Sigmoid colon (tissue), 7 donors: Measurements from ENCODE around the gene EPOP. TPM values are rescaled to one million over a fixed set of nuclear protein-coding genes. Genes with fewer than 3 reads are reported as not detected.

Experiments
- DNase-seq: peaks from one replicate; pipeline ENCODE4 v3.0.0-alpha.2; 2019
- H3K27ac ChIP-seq, 4 donors: fragments of 200-600 bp; sonication (generic); one replicate each; pipeline ENCODE4 v1.5.1; 2016 to 2019; ENCODE audit warnings: mild to moderate bottlenecking in 1 of 4
- H3K27me3 ChIP-seq, 3 donors: fragments of 200-600 bp; sonication (generic); one replicate each; pipeline ENCODE4 v1.5.1; 2019; ENCODE audit warnings: mild to moderate bottlenecking in 1 of 3
- H3K36me3 ChIP-seq, 4 donors: fragments of 200-600 bp; sonication (generic); one replicate each; pipeline ENCODE4 v1.5.1; 2016 to 2019
- H3K4me1 ChIP-seq, 4 donors: fragments of 200-600 bp; sonication (generic); one replicate each; pipeline ENCODE4 v1.5.1; 2017 to 2019
- H3K4me3 ChIP-seq, 4 donors: fragments of 200-600 bp; sonication (generic); one replicate each; pipeline ENCODE4 v1.5.1; 2017 to 2019; ENCODE audit warnings: mild to moderate bottlenecking in 2 of 4, moderate library complexity in 1 of 4
- H3K9me3 ChIP-seq, 4 donors: fragments of 200-600 bp in 3 of 4; sonication (generic) in 3 of 4; one replicate each; pipeline versions ENCODE4 v1.5.1 to v1.6.1; 2013 to 2019
- CTCF ChIP-seq, 4 experiments: fragments of 450-650 bp in 3 of 4; fragments of 200-600 bp in 1 of 4; IDR thresholded peaks; one replicate each; pipeline ENCODE4 v1.5.1; 2016 to 2019; ENCODE audit warnings: antibody characterized with exemption in 4 of 4, mild to moderate bottlenecking in 3 of 4, moderate library complexity in 2 of 4
- EP300 ChIP-seq, 4 donors: sonication (generic); formaldehyde crosslinking; IDR thresholded peaks; one replicate each; pipeline ENCODE4 v1.6.1; 2017; ENCODE audit warnings: antibody characterized with exemption in 4 of 4
- POLR2A ChIP-seq, 2 donors: fragments of 450-650 bp; IDR thresholded peaks; one replicate each; pipeline ENCODE4 v1.6.1; 2016; ENCODE audit warnings: antibody characterized with exemption in 2 of 2, mild to moderate bottlenecking in 2 of 2, moderate library complexity in 2 of 2
- POLR2AphosphoS5 ChIP-seq, 4 donors: sonication (generic); formaldehyde crosslinking; IDR thresholded peaks; one replicate each; pipeline ENCODE4 v1.6.1; 2017; ENCODE audit warnings: antibody characterized with exemption in 4 of 4
- WGBS, 2 donors: extraction: QIAGEN DNeasy Blood & Tissue Kit; methylation state at CpG; one replicate each; pipeline ENCODE4 v1.1.7; 2013; 5-methylcytosine and 5-hydroxymethylcytosine counted together
- intact Hi-C: fragments of 100-400 bp; cut with DNase I; formaldehyde crosslinking; loops from one replicate; pipeline ENCODE4 v1.15.1; 2023
- polyA plus RNA-seq, 3 donors: library from polyadenylated mRNA; stranded (reverse); fragments of 200-250 nt; gene quantifications; one replicate each; pipeline ENCODE4 v1.2.3, GENCODE V29; 2013
- total RNA-seq, 4 donors: library from RNA; depleted of rRNA; stranded (reverse); fragments of >200 nt; gene quantifications; one replicate each; pipeline ENCODE4 v1.1.0, GENCODE V29; 2016
- donor health status: healthy with polysubstance abuse.
- donor health status: Bipolar disorder and iron deficiency.
- donor health status: healthy.

The EPOP gene
- total and polyA plus RNA-seq, 7 donors = 0.36 to 2.8 (median 2.0) TPM; not detected in 2

- Histone ChIP-seq H3K9me3 (no peaks in the 10 kb centered on the region), H3K27me3 (no peaks in the 10 kb centered on the region), H3K4me3 (no peak overlapping the region), H3K27ac (no peak overlapping the region), H3K36me3 (peaks cover 20 to 99% (median 57%) of the 10 kb centered on the region in 4 donors), H3K4me1 (peaks cover 0 to 7% (median 2%) of the 10 kb centered on the region in 4 donors)
- no peak for DNase-seq
- no peak for TF ChIP-seq POLR2AphosphoS5 (IDR thresholded peaks at IDR 0.05)
- TF ChIP-seq EP300 (IDR thresholded peaks at IDR 0.05) = no peak
- TF ChIP-seq POLR2A (IDR thresholded peaks at IDR 0.05) = no peak
- TF ChIP-seq CTCF (IDR thresholded peaks at IDR 0.05) = no peak
- intact Hi-C loops = no loop called here
- WGBS, 2 donors = 95 to 96% methylated on average over 10 of the region's 10 CpGs
Measured at GRCh38 chr17:38712593-38712992, 37.8 kb upstream of the EPOP start.

GRCh38 chr17:38711792-38712571 is 37.2 kb upstream of the EPOP start:
- no peaks in the 10 kb centered on the region for H3K27me3 ChIP-seq
- TF ChIP-seq CTCF (IDR thresholded peaks at IDR 0.05) = no peak
- no peak for TF ChIP-seq POLR2A (IDR thresholded peaks at IDR 0.05)
- no peak for TF ChIP-seq POLR2AphosphoS5 (IDR thresholded peaks at IDR 0.05)
- no peak for TF ChIP-seq EP300 (IDR thresholded peaks at IDR 0.05)
- no peak for DNase-seq
- H3K4me1 ChIP-seq = peaks cover 0 to 14% (median 8%) of the 10 kb centered on the region in 4 donors
- H3K9me3 ChIP-seq = no peaks in the 10 kb centered on the region
- WGBS, 2 donors = 77 to 86% methylated on average over 26 of the region's 26 CpGs
- H3K27ac ChIP-seq = no peak overlapping the region
- intact Hi-C loops = no loop called here
- no peak overlapping the region for H3K4me3 ChIP-seq
- H3K36me3 ChIP-seq = peaks cover 14 to 99% (median 52%) of the 10 kb centered on the region in 4 donors

GRCh38 chr17:38710985-38711384 is 36.2 kb upstream of the EPOP start:
- no peaks in the 10 kb centered on the region for H3K9me3 ChIP-seq
- H3K36me3 ChIP-seq = peaks cover 6 to 90% (median 43%) of the 10 kb centered on the region in 4 donors
- WGBS, 2 donors = 78 to 85% methylated on average over 5 of the region's 5 CpGs
- peaks cover 0 to 20% (median 16%) of the 10 kb centered on the region in 4 donors for H3K4me1 ChIP-seq
- H3K4me3 ChIP-seq = no peak overlapping the region
- H3K27ac ChIP-seq = no peak overlapping the region
- intact Hi-C loops = no loop called here
- H3K27me3 ChIP-seq = no peaks in the 10 kb centered on the region
- TF ChIP-seq EP300 (IDR thresholded peaks at IDR 0.05) (no peak), POLR2A (IDR thresholded peaks at IDR 0.05) (no peak), POLR2AphosphoS5 (IDR thresholded peaks at IDR 0.05) (no peak), CTCF (IDR thresholded peaks at IDR 0.05) (no peak)
- DNase-seq = no peak

- H3K27me3 ChIP-seq = no peaks in the 10 kb centered on the region
- H3K9me3 ChIP-seq = no peaks in the 10 kb centered on the region
- 95% methylated on average over 3 of the region's 3 CpGs for WGBS, 2 donors
- TF ChIP-seq POLR2AphosphoS5 (IDR thresholded peaks at IDR 0.05) = no peak
- TF ChIP-seq POLR2A (IDR thresholded peaks at IDR 0.05) = no peak
- TF ChIP-seq EP300 (IDR thresholded peaks at IDR 0.05) = no peak
- no peak for TF ChIP-seq CTCF (IDR thresholded peaks at IDR 0.05)
- H3K27ac ChIP-seq = no peak overlapping the region
- peaks cover 0 to 21% (median 16%) of the 10 kb centered on the region in 4 donors for H3K4me1 ChIP-seq
- DNase-seq = no peak
- H3K4me3 ChIP-seq = no peak overlapping the region
- intact Hi-C loops = no loop called here
- peaks cover 2 to 86% (median 39%) of the 10 kb centered on the region in 4 donors for H3K36me3 ChIP-seq
Measured at GRCh38 chr17:38710604-38710962, 35.8 kb upstream of the EPOP start.
